ENCODE data around the gene GANC.
"Not testable (repeated sequence)": the region's sequence is repeated elsewhere in the genome, so short reads cannot be mapped to it uniquely, and the experiment has no call there.

GANC gene

GRCh38 chr15:42282926-42283325 lies 9.9 kb downstream of the GANC start:
- DNase-seq (ENCODE audit: low read depth in 3 of 3), result no peak

GRCh38 chr15:42283671-42284070 lies 10.7 kb downstream of the GANC start:
- no peak for DNase-seq (ENCODE audit: low read depth in 3 of 3)

- no peak for DNase-seq (ENCODE audit: low read depth in 3 of 3)
Observed at GRCh38 chr15:42284551-42284950, 11.6 kb downstream of the GANC start.

GRCh38 chr15:42285034-42285433 lies 12.0 kb downstream of the GANC start:
- no peak for DNase-seq (ENCODE audit: low read depth in 3 of 3)

- DNase-seq (ENCODE audit: low read depth in 3 of 3), result no peak
Observed at GRCh38 chr15:42286445-42287029, 13.5 kb downstream of the GANC start.

- DNase-seq (ENCODE audit: low read depth in 3 of 3), result no peak
Observed at GRCh38 chr15:42287931-42288330, 14.9 kb downstream of the GANC start.

- DNase-seq (ENCODE audit: low read depth in 3 of 3), result no peak
Observed at GRCh38 chr15:42289166-42289565, 16.2 kb downstream of the GANC start.

- DNase-seq (ENCODE audit: low read depth in 3 of 3), result not testable (repeated sequence)
Observed at GRCh38 chr15:42301004-42301403, 28.0 kb downstream of the GANC start.

GRCh38 chr15:42306681-42307080 lies 33.7 kb downstream of the GANC start:
- DNase-seq (ENCODE audit: low read depth in 3 of 3), result no peak

GRCh38 chr15:42313463-42313862 lies 40.5 kb downstream of the GANC start:
- no peak for DNase-seq (ENCODE audit: low read depth in 3 of 3)

GRCh38 chr15:42314818-42315217 lies 41.8 kb downstream of the GANC start:
- DNase-seq (ENCODE audit: low read depth in 3 of 3), result no peak

- no peak for DNase-seq (ENCODE audit: low read depth in 3 of 3)
Observed at GRCh38 chr15:42315521-42315920, 42.5 kb downstream of the GANC start.

GRCh38 chr15:42316282-42316805 lies 43.3 kb downstream of the GANC start:
- DNase-seq (ENCODE audit: low read depth in 3 of 3), result not testable (repeated sequence)

- DNase-seq (ENCODE audit: low read depth in 3 of 3), result no peak
Observed at GRCh38 chr15:42319206-42319605, 46.2 kb downstream of the GANC start.

- DNase-seq (ENCODE audit: low read depth in 3 of 3), result no peak
Observed at GRCh38 chr15:42324308-42324707, 51.3 kb downstream of the GANC start.

GRCh38 chr15:42329161-42329560 lies 56.2 kb downstream of the GANC start:
- no peak for DNase-seq (ENCODE audit: low read depth in 3 of 3)

- DNase-seq (ENCODE audit: low read depth in 3 of 3), result no peak
Observed at GRCh38 chr15:42329992-42330391, 57.0 kb downstream of the GANC start.

- no peak for DNase-seq (ENCODE audit: low read depth in 3 of 3)
Observed at GRCh38 chr15:42331235-42331634, 58.2 kb downstream of the GANC start.

GRCh38 chr15:42332331-42332730 lies 59.3 kb downstream of the GANC start:
- no peak for DNase-seq (ENCODE audit: low read depth in 3 of 3)

GRCh38 chr15:42335074-42335473 lies 62.1 kb downstream of the GANC start:
- DNase-seq (ENCODE audit: low read depth in 3 of 3), result no peak

GRCh38 chr15:42336650-42337049 lies 63.6 kb downstream of the GANC start:
- not testable (repeated sequence) for DNase-seq (ENCODE audit: low read depth in 3 of 3)

- DNase-seq (ENCODE audit: low read depth in 3 of 3), result not testable (repeated sequence)
Observed at GRCh38 chr15:42337104-42337503, 64.1 kb downstream of the GANC start.

GRCh38 chr15:42338500-42338899 lies 65.5 kb downstream of the GANC start:
- no peak for DNase-seq (ENCODE audit: low read depth in 3 of 3)

- no peak for DNase-seq (ENCODE audit: low read depth in 3 of 3)
Observed at GRCh38 chr15:42343596-42344232, 70.7 kb downstream of the GANC start.
